Fibroblast of upper back skin (primary cell): ENCODE results near the gene BIRC7.
"Not testable (repeated sequence)": the region's sequence is repeated elsewhere in the genome, so short reads cannot be mapped to it uniquely, and the experiment has no call there.

Source experiments
- DNase-seq: peaks from one replicate; pipeline ENCODE4 v3.0.0-alpha.2; 2013

BIRC7 gene

GRCh38 chr20:63249891-63250290 lies 14.2 kb downstream of the BIRC7 start:
- no peak for DNase-seq

DNA sequence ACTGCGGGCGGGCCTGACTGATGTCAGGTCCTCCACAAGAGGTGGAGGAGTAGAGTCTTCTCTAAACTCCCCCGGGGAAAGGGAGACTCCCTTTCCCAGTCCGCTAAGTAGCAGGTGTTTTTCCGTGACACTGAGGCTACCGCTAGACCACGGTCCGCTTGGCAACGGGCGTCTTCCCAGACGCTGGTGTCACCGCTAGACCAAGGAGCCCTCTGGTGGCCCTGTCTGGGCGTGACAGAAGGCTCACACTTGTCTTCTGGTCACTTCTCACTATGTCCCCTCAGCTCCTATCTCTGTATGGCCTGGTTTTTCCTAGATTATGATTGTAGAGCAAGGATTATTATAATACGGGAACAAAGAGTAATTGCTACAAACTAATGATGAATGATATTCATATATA lies 15.6 kb downstream of the BIRC7 start:
- not testable (repeated sequence) for DNase-seq

DNA sequence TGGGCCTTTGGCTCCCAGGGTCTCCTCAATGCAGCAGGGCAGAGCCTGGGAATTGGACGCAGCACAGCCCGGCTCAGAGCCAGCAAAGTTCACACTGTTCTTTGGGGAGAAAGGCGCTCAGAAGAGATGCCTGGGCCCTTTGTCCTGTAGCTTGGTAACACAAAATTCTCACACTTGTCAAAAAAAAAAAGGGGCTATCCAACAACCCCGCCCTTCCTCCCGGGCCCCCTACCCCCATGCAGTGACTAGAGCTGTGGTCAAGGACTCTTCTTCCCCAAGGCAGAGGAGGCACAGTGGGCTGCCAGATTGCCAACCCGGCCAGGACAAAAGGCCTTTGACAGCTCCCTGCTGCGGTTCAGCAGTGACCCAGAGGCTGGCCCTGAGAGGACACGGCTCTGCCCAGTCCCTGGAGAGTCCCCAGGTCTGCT lies 16.6 kb downstream of the BIRC7 start:
- DNase-seq = no peak

GRCh38 chr20:63253065-63253437 lies 17.3 kb downstream of the BIRC7 start:
- no peak for DNase-seq

GRCh38 chr20:63253438-63254231 lies 17.9 kb downstream of the BIRC7 start:
- no peak for DNase-seq

DNA sequence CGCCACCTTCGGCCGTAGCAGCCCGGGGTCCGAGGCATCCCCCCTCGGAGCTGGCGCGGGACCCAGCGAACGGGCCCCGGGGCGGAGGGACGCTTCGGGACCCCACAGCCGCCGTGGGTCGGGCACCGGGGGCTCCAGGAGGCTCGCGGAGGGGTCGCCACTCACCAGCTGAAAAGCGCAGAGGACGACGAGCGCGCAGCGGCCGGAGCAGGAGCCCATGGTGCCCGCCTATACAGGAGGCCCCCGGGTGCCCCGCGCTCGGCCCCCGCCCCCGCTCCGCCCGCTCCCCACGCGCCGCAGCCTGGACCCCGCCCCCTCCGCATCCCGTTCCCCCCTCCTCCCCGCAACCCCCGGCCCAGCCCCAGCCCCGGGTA lies 18.5 kb downstream of the BIRC7 start, which contains the start of gene NKAIN4:
Gene NKAIN4, minus strand, starts transcription at position 232 of the 374 bp plus-strand sequence. Its CDS starts 13 bp downstream, at position 219.
- DNase-seq = no peak

DNA sequence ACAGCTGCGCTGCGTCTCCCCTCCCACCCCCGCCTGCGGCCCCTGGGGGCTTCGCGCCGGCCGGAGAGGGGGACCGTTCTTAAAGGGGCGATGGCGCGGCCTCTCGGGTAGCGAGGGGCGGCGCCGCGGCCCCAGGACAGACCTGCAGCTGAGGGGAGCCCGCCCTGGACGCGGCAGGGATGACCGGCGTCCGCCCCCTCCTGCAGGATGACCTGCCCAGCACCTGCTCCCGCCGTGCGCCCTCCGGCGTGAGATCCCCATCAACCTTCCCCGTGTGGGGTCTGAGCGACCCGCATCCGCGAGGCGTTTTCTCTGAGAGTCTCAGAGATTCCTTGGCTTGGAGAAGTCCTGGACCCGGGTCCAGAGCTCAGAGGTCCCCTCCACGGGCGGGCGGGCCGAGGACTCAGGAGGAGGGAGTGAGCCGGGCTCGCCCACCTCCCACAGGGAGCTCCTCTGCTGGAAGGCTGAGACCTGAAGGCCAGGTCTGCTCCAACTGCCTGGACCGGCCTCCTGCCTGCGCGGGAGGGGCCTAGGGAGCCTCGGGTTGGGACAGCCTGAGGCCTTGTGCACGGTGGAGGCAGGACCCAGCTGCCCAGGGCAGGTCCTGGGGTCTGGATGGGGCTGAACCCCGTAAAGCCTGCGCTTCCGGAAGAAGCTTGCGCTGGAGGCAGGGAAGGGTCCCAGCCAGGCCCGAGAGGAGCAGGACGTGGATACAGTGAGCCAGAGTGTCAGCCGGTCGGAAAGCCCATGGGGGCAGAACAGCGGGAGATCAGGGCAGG lies 19.1 kb downstream of the BIRC7 start:
- DNase-seq = no peak

GRCh38 chr20:63255931-63256704 lies 20.4 kb downstream of the BIRC7 start:
- DNase-seq = no peak

DNA sequence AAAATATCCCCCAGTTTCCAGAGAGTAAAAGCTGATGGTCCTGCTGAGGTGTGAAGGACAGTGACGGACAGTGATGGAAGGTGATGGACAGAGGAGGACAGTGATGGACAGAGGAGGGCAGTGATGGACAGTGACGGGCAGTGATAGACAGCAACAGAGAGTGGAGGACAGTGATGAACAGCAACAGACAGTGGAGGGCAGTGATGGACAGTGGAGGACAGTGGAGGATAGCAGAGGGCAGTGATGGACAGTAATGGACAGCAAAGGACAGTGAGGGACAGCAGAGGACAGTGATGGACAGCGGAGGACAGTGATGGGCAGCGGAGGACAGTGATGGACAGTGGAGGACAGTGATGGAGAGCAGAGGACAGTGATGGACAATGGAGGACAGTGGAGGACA lies 21.2 kb downstream of the BIRC7 start:
- DNase-seq = no peak

- no peak for DNase-seq
Observed at GRCh38 chr20:63257629-63258028, 21.9 kb downstream of the BIRC7 start.

DNA sequence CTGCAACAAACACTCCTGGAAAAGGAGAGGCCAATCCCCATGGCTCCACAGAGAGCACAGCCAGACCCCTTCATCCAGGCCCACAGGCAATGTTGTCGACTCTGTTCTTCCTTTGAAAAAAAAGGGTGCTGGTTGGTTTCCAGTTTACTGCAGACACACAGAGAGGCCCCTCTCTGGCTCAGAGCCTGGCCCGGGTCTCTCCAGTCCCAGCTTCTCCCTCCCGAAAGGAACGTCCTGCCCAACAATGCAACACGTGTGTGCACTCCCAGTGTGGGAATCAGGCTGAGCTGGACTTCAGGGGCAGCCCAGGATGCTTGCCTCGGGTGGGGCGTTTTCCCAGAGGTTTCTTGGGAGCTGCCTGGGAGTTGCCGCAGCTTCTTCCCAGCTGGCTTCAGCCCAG lies 23.1 kb downstream of the BIRC7 start:
- no peak for DNase-seq

GRCh38 chr20:63259734-63260460 lies 24.2 kb downstream of the BIRC7 start:
- no peak for DNase-seq

GRCh38 chr20:63260521-63260920 lies 24.8 kb downstream of the BIRC7 start:
- no peak for DNase-seq

- DNase-seq = no peak
Observed at GRCh38 chr20:63261060-63261794, 25.5 kb downstream of the BIRC7 start.

- DNase-seq = no peak
Observed at GRCh38 chr20:63261795-63262528, 26.3 kb downstream of the BIRC7 start.

- no peak for DNase-seq
Observed at GRCh38 chr20:63262836-63263235, 27.1 kb downstream of the BIRC7 start.

DNA sequence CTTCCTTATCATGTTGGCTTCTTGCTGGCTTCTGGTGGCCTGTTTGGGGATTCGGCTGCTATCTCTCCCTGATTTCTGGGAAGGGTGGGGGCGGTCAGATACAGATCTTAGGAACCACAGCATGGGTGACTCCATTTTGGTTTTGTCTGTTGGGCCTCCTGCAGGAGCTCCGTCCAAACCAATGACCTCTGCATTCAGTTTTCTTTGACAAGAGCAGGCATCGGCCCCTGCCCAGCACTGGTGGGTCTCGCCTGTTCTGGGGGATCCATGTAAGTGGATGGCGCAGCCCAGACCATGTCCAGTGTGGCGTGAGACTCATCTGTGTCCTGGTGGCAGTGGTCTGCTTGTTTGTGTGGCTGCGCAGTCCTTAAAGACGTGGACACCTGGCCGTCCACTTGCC lies 28.3 kb downstream of the BIRC7 start:
- DNase-seq = no peak

GRCh38 chr20:63264519-63264918 lies 28.8 kb downstream of the BIRC7 start:
- DNase-seq = no peak

GRCh38 chr20:63265891-63266515 lies 30.3 kb downstream of the BIRC7 start:
- DNase-seq = peak; percentile 56

GRCh38 chr20:63267691-63268090 lies 32.0 kb downstream of the BIRC7 start:
- DNase-seq = no peak

DNA sequence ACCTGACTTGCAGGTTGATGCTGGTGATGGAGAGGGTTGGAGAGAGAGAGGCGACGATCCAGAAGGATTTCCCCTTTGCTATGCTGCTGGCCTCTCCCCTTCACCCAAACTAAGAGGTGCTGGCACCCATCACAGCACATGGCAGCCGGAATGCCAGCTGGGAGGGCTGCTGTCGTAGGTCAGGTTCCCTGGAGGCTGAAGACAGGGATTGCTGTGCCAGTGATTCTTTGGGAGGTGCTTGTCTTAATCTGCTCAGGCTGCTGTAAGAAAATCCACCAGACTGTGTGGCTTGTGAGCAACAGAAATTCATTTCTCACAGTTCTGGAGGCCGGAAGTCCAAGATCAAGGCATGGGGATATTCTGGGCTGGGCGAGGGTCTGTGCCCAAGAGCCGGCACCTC lies 32.6 kb downstream of the BIRC7 start:
- DNase-seq = no peak
